NCI-H1092 (cell line): ENCODE data around the gene CALML6.
"Not testable (repeated sequence)": the region's sequence is repeated elsewhere in the genome, so short reads cannot be mapped to it uniquely, and the experiment has no call there.

Experiments
- DNase-seq: peaks from one replicate; lab custom pipeline; 2025; lab: John Stamatoyannopoulos, UW

Gene CALML6

GRCh38 chr1:1925437-1926345 is 10.6 kb downstream of the CALML6 start:
- DNase-seq, result no peak

- DNase-seq, result no peak
Observed at GRCh38 chr1:1926346-1926811, 11.3 kb downstream of the CALML6 start.

- DNase-seq, result no peak
Observed at GRCh38 chr1:1926886-1927660, 12.0 kb downstream of the CALML6 start.

GRCh38 chr1:1927751-1928150 is 12.7 kb downstream of the CALML6 start:
- DNase-seq, result no peak

- DNase-seq, result no peak
Observed at GRCh38 chr1:1928231-1929101, 13.4 kb downstream of the CALML6 start.

DNA sequence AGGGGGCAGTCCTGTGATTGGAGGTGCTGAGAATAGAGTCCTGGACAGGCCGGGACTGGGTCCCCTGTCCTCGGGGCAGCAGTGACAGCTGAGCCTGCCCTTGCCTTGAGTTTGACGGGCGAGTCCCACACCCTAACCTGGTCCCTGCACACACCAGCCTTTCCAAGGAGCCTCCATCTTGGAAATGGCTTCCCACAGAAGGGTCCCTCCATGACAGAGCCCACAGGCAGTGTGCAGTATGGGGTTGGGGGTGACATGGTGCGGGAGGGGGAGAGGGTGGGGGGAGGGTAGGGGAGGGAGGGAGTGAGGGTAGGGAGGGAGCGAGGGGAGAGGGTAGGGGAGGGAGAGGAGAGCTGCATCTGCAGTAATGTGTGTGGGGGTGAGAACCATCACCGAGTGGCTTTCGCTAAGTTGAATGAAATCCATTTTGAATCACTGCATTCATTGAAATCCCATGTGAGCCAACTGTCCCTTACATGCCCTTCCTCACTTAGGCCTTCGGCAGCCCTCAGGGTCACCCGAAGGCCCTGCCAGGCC is 14.1 kb downstream of the CALML6 start:
- no peak for DNase-seq

GRCh38 chr1:1929639-1930545 is 14.8 kb downstream of the CALML6 start:
- no peak for DNase-seq

DNA sequence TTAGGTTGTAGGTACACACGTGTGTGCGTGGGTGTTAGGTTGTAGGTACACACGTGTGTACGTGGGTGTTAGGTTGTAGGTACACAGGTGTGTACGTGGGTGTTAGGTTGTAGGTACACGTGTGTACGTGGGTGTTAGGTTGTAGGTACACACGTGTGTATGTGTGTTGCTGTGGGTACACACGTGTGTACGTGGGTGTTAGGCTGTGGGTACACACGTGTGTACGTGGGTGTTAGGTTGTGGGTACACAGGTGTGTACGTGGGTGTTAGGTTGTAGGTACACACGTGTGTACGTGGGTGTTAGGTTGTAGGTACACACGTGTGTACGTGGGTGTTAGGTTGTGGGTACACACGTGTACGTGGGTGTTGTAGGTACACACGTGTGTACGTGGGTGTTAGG is 19.8 kb downstream of the CALML6 start:
- DNase-seq, result not testable (repeated sequence)

DNA sequence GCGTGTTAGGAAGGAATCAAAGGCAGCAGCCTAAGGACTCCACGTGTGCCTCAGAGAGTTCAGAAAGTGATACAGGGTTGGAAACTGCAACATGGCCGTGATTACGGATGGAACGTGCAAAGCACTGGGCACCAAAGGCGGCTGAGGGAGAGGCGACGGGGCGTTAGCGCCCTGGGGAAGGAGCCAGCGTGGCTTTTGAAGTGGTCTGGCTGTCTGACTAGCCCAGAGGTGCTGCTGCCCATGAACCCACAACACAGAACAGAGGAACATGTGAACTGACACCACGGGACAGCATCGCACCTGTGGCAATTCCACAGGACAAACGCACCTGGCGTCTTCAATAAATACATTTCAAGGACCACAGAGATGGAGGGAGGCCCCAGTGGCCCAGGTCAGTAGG is 22.0 kb downstream of the CALML6 start:
- no peak for DNase-seq

DNA sequence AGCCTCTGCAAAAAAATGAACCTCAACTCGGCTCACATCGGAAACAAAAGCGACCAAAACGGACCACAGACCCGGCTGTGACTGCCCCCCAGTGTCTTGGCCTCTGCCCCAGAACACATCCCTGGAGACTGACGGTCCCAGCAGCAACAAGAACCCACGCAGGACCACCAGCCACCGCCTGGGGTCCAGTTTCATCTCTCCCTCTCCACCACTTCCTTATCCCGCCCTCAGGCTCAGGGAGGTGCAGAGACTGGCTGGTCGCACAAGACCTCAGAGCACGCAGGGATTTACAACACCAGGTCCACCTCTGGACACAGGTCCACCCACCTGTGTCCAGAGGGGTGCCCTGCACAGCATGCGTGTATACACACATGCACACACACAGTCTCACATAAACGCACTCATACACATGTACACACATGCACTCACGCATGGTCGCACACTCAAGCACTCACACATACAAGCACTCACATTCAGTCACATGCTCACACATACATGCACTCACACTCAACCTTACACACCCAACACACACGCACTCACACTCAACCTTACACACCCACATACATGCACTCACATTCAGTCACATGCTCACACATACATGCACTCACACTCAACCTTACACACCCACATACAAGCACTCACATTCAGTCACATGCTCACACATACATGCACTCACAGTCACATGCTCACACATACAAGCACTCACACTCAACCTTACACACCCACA is 22.7 kb downstream of the CALML6 start:
- no peak for DNase-seq

DNA sequence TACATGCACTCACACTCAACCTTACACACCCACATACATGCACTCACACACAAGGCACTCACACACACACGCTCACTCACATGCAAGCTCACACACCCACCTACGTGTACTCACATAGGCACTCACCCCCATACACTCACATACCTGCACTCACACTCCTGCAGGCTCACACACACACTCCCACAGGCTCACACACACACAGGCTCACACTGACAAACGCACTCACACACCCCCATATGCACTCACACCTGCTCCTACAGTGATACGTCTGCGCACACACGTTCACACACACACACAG is 23.2 kb downstream of the CALML6 start:
- no peak for DNase-seq

GRCh38 chr1:1938613-1939295 is 23.7 kb downstream of the CALML6 start:
- DNase-seq, result no peak

GRCh38 chr1:1939296-1940122 is 24.4 kb downstream of the CALML6 start:
- DNase-seq, result no peak

GRCh38 chr1:1940123-1940425 is 25.0 kb downstream of the CALML6 start:
- DNase-seq, result no peak

DNA sequence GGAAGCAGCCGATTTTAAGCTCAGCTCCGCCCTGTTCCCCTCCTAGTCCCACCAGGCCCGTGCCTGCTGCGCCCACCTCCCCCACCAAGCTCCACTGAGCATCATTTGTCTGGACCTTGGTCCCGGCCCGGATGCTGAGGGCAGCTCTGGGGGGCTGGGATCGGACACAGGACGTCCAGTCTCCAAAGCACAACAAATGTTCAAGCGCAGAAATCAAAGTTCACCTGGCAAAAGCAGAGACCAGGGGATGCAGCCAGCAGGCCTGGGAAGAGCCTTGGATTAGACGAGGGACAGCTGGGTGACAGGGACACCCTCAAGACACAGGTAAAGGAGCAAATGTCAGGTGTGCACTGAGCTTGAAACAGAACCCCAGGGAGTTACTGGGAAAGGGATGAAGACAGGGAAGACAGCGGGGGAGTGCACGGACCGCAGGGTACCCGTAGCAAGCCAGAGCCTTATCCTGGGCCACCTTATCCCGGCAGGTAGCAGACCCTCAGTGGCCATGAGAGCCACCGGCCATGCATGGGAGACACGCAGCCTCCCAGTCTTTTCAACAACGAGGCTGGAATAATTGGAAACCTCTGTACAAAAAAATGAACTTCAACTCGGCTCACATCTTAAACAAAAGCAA is 26.3 kb downstream of the CALML6 start:
- DNase-seq, result no peak

DNA sequence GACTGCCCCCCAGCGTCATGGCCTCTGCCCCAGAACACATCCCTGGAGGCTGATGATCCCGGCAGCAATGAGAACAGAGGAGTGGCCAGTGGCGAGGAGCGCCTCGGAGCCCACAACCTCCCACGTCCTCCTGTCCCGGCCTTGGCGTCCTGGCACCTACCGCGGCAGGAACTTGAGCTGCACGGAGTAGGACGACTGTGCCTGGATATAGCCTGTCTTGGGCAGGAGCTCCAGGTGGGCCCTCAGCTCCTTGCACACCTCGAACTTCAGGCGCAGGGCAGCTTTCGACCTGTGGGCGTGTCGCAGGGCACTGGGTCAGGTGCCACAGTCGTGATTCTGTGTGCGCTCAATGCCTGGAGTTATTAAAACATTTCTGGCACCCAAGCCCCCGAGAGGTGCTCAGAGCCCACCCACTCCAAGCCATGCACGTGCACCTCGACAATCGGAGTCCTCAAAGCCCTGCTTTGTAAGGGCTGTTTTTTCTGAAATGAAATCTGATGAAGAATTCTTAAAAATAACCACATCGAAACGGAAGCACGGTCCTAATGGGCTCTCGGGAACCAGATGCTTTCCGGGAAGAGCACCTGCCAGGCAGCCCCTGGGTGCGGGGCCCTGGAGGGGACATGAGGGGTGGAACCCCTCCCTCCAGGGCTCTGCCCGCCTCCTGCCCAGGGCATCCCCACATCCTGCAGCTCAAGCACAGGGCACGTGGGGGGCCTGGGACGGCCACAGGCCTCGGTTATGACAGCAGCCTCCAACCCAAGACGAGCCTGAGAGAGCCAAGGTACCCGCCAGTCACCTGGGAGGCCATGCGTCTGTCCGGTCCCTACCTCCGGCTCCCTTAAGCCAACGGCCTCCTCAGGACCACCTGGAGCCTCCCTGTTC is 27.1 kb downstream of the CALML6 start:
- no peak for DNase-seq
